HUES6 (cell line): ENCODE results near the gene GCKR.
"Not testable (repeated sequence)": the region's sequence is repeated elsewhere in the genome, so short reads cannot be mapped to it uniquely, and the experiment has no call there.

Experiments used
- H3K27ac ChIP-seq: 2 replicates; pipeline ENCODE4 v1.7.0; 2013; ENCODE audit warnings: low read depth, mild to moderate bottlenecking, low read length, inconsistent platforms
- H3K27me3 ChIP-seq: 2 replicates; pipeline ENCODE4 v1.6.1; 2013; ENCODE audit warnings: low read length; ENCODE audit not compliant: control insufficient read depth, insufficient read depth
- H3K36me3 ChIP-seq: 2 replicates; pipeline ENCODE4 v1.6.1; 2013; ENCODE audit warnings: low read length; ENCODE audit not compliant: control insufficient read depth, insufficient read depth
- H3K4me1 ChIP-seq: 2 replicates; pipeline ENCODE4 v1.6.1; 2013; ENCODE audit warnings: low read length; ENCODE audit not compliant: control insufficient read depth, insufficient read depth
- H3K4me3 ChIP-seq: 2 replicates; pipeline ENCODE4 v1.5.1; 2013; ENCODE audit warnings: low read depth, low read length
- H3K9ac ChIP-seq: one replicate; pipeline ENCODE4 v1.6.1; 2013; ENCODE audit warnings: mild to moderate bottlenecking, low read length
- H3K9me3 ChIP-seq: 2 replicates; pipeline ENCODE4 v1.6.1; 2013; ENCODE audit warnings: low read depth, low read length; ENCODE audit not compliant: control insufficient read depth, insufficient read depth

The GCKR gene

DNA sequence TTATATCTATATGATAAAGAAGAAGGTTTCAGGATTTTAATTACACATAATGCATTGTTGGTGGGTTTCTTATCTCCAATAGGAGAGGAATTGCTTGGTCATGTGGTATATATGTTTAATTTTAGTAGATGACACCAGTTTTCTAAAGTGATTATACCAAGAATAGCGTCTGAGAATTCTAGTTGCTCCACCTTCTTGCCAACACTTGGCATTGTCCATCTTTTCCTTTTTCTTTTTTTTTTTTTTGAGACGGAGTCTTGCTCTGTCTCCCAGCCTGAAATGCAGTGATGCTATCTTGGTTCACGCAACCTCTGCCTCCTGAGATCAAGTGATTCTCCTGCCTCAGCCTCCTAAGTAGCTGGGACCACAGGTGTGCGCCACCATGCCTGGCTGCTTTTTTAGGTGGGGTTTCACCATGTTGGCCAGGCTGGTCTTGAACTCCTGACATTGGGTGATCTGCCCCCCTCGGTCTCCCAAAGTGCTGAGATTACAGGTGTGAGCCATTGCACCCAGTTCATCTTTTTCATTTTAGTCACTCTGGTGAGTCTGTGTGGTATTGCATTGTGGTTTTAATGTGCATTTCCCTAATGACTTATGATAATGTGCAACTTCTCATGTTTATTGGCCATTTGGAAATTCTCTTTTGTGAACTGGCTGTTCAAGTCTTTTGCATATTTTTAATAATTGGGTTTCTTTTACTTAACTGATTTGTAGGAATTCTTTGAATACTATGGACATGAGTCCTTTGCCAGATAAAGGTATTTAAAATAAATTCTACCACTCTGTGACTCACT, 48.9 kb downstream of the GCKR start:
- no peaks in the 10 kb centered on the region for H3K27me3 ChIP-seq
- H3K9ac ChIP-seq, result no peak overlapping the region
- no peak overlapping the region for H3K27ac ChIP-seq
- no peaks in the 10 kb centered on the region for H3K36me3 ChIP-seq
- H3K4me3 ChIP-seq, result no peak overlapping the region
- H3K4me1 ChIP-seq, result no peaks in the 10 kb centered on the region
- peaks cover 17% of the 10 kb centered on the region for H3K9me3 ChIP-seq

DNA sequence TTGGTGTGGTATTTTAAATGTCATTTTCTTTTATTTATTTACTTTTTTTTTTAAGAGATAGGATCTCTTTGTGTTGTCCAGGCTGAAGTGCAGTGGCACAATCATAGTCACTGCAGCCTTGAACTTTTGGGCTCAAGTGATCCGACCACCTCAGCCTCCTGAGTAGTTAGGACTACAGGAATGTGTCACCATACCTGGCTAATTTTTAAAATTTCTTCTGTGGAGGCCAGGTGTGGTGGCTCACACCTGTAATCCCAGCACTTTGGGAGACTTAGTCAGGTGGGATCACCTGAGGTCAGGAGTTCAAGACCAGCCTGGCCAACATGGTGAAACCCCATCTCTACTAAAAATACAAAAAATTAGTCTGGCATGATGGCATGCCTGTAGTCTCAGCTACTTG, 52.7 kb downstream of the GCKR start:
- H3K9me3 ChIP-seq, result peaks cover 11% of the 10 kb centered on the region
- H3K9ac ChIP-seq, result no peak overlapping the region
- H3K4me1 ChIP-seq, result no peaks in the 10 kb centered on the region
- H3K36me3 ChIP-seq, result no peaks in the 10 kb centered on the region
- H3K27me3 ChIP-seq, result no peaks in the 10 kb centered on the region; the same call in 1 of the 2 replicates
- H3K4me3 ChIP-seq, result no peak overlapping the region
- no peak overlapping the region for H3K27ac ChIP-seq

DNA sequence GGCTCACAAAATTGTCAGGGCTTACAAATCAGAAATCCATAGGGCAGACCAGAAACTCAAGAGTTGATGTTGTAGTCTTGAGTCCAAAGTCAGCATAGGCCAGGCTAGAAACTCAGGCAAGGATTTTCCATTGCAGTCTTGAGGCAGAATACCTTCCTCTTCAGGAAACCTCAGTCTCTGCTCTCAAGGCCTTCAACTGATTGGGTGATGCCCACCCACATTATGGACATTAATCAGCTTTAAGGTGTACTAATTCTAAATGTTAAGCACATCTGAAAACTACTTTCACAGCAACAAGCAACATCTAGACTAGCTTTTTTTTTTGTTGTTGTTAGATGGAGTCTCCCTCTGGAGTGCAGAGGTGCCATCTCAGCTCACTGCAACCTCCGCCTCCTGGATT, 54.9 kb downstream of the GCKR start:
- H3K4me3 ChIP-seq, result no peak overlapping the region
- H3K9ac ChIP-seq, result no peak overlapping the region
- H3K27me3 ChIP-seq, result no peaks in the 10 kb centered on the region; the same call in 1 of the 2 replicates

DNA sequence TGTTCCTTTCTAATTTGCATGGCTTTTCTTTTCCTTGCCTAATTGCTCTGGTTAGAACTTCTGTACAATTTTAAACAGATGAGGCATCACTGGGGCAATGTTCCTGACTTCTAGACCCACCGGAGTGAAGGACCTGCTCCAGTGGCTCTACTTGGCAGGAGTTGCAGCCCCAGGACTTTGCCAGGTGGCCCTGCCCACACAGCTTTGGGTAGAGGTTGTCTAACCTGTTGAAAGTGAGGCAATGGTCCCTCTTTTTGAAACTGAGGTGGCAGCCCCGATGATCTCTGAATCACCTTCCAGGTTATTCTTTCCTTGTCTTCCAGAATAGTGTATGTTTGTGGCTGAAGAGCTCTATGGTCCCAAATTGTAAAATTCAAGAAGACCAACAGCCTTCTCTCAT, 56.3 kb downstream of the GCKR start:
- H3K4me3 ChIP-seq, result no peak overlapping the region
- no peak overlapping the region for H3K9ac ChIP-seq
- no peaks in the 10 kb centered on the region; the same call in 1 of the 2 replicates for H3K27me3 ChIP-seq
- H3K36me3 ChIP-seq, result no peaks in the 10 kb centered on the region
- no peaks in the 10 kb centered on the region for H3K4me1 ChIP-seq
- H3K9me3 ChIP-seq, result no peaks in the 10 kb centered on the region
- no peak overlapping the region for H3K27ac ChIP-seq

More for the DNA sequence above, 54.9 kb downstream of the GCKR start:
- no peaks in the 10 kb centered on the region for H3K36me3 ChIP-seq
- no peak overlapping the region for H3K27ac ChIP-seq
- H3K9me3 ChIP-seq, result peaks cover 2% of the 10 kb centered on the region; the same call in 1 of the 2 replicates
- no peaks in the 10 kb centered on the region for H3K4me1 ChIP-seq

DNA sequence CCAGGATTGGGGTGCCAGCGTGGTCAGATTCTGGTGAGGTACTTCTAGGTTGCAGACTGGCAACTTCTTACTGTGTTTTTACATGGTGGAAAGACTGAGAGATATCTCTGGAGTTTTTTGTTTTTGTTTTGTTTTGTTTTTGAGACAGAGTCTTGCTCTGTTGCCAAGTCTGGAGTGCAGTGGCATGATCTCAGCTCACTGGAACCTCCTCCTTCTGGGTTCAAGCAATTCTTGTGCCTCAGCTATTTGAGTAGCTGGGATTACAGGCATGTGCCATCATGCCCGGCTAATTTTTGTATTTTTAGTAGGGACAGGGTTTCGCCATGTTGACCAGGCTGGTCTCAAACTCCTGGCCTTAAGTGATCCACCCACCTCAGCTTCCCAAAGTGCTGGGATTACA, 57.8 kb downstream of the GCKR start:
- H3K27ac ChIP-seq, H3K9ac ChIP-seq, H3K9me3 ChIP-seq, H3K4me1 ChIP-seq, H3K36me3 ChIP-seq, H3K27me3 ChIP-seq, H3K4me3 ChIP-seq: not testable (repeated sequence)

DNA sequence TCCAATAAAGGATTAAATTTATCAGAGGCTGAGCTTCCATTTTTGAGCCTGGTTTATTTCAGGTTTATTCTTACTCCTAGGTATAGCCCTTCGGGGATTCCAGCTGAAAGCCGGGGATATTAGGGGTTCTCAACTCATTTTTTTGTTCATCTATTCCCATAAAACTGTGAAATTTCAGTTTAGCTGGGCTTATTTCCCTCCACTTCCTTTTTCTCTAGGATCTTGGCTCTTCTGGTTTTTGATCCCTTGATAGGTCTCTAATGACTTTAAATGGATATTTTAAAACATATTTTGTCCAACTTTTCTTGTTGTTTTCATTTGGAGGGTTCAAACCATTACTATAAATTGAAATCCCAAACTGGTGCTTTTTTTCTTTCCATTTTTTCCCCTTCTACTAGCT, 62.6 kb downstream of the GCKR start:
- no peak overlapping the region for H3K4me3 ChIP-seq
- H3K4me1 ChIP-seq, result no peaks in the 10 kb centered on the region
- H3K27ac ChIP-seq, result no peak overlapping the region
- no peaks in the 10 kb centered on the region for H3K27me3 ChIP-seq
- no peaks in the 10 kb centered on the region for H3K9me3 ChIP-seq
- no peak overlapping the region for H3K9ac ChIP-seq
- no peaks in the 10 kb centered on the region for H3K36me3 ChIP-seq

DNA sequence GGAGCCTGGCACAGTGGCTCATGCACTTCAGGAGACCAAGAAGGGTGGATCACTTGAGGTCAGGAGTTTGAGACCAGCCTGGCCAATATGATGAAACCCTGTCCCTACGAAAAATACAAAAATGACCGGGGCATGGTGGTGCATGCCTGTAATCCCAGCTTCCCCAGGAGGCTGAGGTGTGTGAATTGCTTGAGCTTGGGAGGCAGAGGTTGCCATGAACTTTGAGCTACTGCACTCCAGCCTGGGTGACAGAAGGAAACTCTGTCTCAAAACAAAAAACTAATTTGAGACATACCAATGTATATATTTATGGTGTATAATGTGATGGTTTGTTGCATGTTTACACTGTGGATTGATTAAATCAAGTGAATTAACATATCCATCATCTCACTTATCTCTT, 64.4 kb downstream of the GCKR start:
- H3K4me1 ChIP-seq, result no peaks in the 10 kb centered on the region
- no peak overlapping the region for H3K27ac ChIP-seq
- H3K9me3 ChIP-seq, result no peaks in the 10 kb centered on the region
- no peaks in the 10 kb centered on the region for H3K36me3 ChIP-seq
- H3K4me3 ChIP-seq, result no peak overlapping the region
- peaks cover 11% of the 10 kb centered on the region; the same call in 1 of the 2 replicates for H3K27me3 ChIP-seq
- no peak overlapping the region for H3K9ac ChIP-seq

DNA sequence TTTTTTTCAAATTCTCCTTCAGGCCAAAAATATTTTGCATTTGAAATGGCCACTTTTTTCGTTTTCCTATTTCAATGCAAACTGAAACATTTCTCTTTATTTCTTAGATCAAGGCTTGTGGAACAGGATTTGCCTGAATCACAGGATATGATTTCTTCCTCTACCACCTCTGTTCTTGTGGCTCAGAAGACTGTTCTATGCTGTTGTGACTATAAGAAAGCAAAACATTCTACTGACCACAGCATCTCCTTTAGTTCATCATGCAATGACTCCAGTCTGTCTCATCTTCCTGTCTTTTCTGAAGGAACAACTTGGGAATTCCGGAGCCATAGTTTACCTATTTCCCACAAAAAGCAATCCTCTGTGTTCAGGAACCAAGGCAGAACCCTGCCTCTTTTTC, 70.0 kb downstream of the GCKR start:
- no peaks in the 10 kb centered on the region for H3K4me1 ChIP-seq
- H3K9me3 ChIP-seq, result no peaks in the 10 kb centered on the region
- no peaks in the 10 kb centered on the region for H3K36me3 ChIP-seq
- no peak overlapping the region for H3K4me3 ChIP-seq
- H3K27me3 ChIP-seq, result peaks cover 36% of the 10 kb centered on the region
- H3K27ac ChIP-seq, result no peak overlapping the region
- H3K9ac ChIP-seq, result no peak overlapping the region

DNA sequence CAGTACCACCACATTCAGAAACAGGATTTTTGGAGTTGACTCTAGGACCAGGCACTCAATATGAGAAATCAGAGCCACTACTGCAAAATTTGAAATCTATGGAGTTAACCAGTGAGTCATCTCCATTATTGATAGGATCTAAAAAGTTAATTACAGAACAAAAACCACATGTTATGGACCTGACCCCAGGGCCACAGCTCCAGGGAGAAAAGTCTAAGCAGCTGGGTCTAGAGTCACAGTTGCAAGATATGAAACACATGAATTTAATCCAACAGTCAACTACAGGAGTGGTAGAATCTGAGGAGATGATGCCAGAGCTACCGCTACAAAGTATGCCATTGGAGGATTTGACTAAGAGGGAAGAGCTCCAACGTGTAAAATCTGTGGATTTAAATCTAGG, 72.8 kb downstream of the GCKR start:
- Histone ChIP-seq H3K9ac (no peak overlapping the region), H3K27me3 (peaks cover 36% of the 10 kb centered on the region), H3K27ac (no peak overlapping the region), H3K9me3 (0 out of 2 replicates have a peak, but pooled peaks cover 3% of the 10 kb centered on the region), H3K4me3 (no peak overlapping the region), H3K4me1 (no peaks in the 10 kb centered on the region), H3K36me3 (no peaks in the 10 kb centered on the region)

DNA sequence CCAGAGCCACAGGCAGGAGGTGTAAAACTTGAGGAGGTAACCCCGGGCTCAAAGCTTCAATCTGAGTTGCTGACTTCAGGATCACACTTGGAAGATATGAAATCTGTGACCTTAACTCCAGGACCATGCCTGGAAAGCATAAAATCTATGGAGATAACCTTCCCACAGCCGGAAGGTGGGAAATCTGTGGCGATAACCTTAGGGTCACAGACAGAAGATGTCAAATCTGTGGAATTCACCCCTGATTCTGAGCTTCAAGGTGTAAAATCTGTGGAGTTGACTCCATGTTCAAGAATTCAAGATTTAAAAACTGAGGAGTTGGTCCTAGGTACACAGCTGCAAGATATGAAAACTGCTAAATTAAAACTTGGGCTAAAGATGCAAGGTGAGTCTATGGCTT, 74.6 kb downstream of the GCKR start:
- Histone ChIP-seq H3K36me3 (no peaks in the 10 kb centered on the region), H3K27me3 (peaks cover 25% of the 10 kb centered on the region), H3K4me1 (no peaks in the 10 kb centered on the region), H3K4me3 (no peak overlapping the region), H3K9me3 (peaks cover 6% of the 10 kb centered on the region), H3K9ac (no peak overlapping the region), H3K27ac (no peak overlapping the region)

DNA sequence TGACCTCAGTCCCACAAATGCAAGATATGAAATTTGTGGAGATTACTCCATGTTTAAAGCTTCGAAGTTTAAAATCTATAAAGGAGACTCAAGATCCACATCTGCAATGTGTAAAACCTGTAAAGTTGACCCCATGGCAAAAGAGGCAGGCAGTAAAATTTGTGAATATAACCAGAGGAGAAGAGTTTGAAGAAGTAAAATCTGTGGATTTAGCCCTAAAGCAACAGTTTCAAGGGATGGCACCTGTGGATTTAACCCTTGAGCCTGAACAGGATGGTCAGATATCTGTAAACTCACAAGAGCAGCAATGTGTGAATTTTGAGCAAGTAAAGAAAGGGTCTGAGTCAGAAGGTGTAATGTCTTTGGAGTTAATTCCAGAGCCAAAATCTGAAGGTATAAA, 75.0 kb downstream of the GCKR start:
- Histone ChIP-seq H3K9ac (no peak overlapping the region), H3K36me3 (no peaks in the 10 kb centered on the region), H3K27ac (no peak overlapping the region), H3K4me3 (no peak overlapping the region), H3K27me3 (peaks cover 25% of the 10 kb centered on the region), H3K9me3 (peaks cover 8% of the 10 kb centered on the region), H3K4me1 (no peaks in the 10 kb centered on the region)
